ENCODE results near the gene LCE7A.

The LCE7A gene

DNA sequence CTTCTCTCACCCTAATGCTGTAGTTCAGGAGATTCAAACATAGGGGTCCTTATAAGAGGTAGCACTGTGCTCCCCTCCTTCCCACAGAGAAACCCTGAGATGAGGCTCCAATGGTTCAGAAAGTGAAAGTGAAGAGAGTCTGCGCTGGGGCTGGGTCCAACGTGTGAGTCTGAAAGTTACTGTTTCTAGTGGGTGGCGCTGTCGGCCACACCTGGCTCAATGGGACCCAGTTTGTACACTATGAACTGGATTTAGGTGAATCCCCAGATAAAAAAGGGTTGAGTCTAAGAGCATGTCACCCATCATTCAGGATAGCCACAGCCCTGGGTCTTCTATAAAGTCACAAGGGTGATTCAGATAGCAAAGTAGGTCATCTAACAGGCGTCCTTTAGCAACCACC lies 21.1 kb downstream of the LCE7A start:
- no peak for DNase-seq

DNA sequence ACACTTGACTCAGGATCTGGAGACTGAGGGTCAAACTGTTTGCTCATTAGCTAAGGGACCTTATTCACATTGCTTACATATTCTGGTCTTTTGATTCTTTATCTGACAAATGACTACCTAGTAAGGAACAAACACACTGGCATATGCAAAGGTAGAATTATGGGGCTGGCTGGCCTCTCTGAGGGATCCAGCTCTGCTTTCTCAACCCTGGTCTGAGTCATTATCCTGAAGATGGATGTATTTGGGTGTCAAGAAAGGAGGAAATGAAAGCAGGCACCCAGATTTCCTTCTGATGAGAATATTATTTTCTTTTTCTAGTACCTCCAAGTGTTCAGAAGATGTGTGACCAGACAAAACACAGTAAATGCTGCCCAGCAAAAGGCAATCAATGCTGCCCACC lies 24.3 kb downstream of the LCE7A start:
- DNase-seq = no peak

DNA sequence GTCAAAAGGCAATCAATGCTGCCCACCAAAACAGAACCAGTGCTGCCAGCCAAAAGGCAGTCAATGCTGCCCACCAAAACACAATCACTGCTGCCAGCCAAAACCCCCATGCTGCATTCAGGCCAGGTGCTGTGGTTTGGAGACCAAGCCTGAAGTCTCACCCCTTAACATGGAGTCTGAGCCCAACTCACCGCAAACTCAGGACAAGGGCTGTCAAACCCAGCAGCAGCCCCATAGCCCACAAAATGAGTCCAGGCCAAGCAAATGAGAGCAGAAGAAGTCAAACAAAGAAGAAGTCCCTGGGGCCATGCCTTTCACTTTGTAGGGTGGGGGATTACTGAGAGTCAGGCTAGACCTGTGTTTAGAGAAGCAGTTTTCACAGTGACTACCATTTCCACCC lies 24.7 kb downstream of the LCE7A start:
- DNase-seq = no peak

DNA sequence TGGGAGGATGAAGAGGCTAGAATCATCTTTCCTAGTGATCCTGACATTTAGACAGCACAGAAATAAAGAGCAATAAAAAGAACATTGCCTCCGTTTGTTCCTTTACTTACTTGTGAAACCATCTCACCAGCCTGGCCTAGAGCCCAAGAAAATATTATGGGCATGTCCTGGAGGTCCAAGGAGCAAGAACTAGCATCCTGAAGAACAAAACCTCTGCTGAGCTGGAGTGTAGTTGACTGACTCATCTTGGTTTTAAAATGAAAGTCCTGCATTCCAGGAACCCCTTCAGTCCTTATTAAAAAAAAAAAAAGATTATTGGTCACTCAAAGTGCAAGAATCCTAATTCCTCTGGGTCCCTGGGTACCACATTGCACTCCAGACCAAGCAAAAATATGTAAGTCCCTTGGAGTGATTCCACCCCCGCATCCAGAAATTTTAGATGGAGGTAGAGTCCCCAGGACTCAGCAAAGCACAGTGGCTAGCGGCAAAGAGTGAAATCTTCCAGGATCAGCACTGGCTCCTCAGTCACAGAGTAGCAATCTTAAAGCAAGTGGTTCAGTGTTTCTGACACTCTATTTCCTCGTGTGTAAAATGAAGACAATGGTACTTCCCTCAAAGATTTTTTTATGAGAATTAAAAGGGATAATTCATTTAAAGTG lies 25.3 kb downstream of the LCE7A start:
- no peak for DNase-seq

DNA sequence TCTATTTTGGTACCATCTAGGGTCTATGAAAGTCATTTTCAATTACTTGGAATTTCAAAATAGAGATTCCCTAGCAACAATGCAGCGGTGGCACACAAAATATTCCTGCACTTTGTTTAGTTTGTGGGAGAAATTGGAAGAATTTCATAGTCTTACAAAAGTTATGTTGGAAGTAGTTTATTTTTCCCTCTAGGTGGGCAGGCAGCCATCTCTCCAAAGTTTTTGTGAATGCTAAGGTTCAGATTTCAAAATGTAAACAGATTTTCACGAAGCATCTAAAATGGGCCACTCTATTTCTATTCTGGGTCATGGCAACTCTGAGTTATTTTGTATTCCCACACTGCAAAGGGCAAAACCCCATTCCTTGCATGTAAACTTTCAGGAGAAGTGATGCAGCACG lies 26.3 kb downstream of the LCE7A start:
- no peak for DNase-seq

DNA sequence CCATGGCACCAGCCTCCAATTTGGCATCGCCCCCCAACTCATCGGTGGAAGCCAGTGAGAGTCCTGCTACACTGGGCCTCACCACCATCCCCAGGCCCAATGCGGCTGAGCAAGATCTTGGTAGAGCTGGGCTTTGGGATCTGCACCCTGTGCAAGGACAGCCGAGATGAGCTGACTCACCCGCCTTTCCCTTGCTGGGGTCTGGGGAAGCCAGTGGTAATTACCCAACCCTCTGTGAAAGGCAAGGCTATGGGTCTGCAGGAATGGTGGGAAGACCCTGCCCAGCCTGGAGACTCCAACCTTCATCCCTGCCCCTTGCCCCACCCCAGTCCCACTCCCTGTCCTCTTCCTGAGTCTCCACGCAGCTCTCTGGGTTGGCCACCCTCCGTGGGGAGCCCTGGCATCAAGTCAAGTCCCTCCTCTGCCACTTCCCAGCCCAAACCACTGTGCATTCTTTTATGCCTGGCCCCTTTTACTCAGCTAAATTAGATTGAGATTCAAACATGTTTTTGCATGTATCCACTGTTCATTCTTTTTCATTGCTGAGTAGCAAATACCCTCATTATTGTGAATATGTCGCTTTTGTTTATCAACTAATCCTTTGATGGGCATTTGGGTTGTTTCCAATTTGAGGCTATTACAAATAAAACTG lies 27.1 kb downstream of the LCE7A start:
- DNase-seq = no peak

DNA sequence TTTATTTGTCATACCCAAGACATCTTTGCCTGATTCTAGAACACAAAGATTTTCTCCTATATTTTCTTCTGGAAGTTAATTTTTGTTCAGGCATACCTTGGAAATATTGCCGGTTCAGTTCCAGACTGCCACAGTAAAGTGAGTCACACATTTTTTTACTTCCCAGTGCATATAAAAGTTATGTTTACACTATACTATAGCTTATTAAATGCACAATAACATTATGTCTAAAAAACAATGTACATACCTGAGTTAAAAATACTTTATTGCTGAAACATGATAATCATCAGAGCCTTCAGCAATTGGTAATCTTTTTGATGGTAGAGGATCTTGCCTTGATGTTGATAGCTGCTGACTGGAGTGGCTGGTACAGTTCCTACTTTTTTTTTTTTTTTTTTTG lies 28.3 kb downstream of the LCE7A start:
- no peak for DNase-seq

DNA sequence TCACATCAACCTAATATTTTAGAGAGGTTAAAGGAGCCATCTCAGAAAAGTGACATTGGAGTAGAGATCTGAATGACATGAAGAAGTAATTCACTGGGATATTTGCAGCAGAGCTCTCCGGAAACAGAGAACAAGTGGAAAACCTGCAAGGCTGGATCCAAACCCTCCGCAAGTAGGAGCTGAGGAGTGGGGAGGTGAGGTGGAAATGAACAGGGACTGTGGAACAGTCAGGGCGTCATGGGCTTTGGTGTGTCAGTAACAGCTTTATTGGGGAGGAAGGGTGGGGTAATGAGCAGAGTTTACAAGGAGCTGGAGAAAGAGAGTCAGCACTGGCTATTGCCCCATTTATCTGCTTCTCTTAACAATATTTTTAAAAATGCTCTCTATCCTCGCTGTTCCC lies 39.2 kb downstream of the LCE7A start:
- DNase-seq = no peak

DNA sequence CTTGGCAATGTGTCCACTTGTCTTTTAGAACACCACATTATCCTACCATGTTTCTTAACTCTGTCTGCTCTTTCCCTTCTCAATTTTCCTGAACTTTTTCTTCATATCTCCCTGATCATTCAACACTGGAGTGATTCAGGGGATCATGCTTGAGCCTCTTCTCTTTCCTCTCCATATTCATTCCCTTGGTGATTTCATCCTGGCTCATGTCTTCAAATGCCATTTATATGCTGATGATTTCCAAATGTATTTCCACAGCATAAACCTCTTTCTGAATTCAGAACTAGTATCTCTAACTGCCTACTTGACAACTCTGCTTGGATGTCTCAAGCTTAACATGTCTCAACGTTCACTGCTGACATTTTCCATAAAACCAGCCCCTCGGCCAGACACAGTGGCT lies 40.1 kb downstream of the LCE7A start:
- DNase-seq = no peak

DNA sequence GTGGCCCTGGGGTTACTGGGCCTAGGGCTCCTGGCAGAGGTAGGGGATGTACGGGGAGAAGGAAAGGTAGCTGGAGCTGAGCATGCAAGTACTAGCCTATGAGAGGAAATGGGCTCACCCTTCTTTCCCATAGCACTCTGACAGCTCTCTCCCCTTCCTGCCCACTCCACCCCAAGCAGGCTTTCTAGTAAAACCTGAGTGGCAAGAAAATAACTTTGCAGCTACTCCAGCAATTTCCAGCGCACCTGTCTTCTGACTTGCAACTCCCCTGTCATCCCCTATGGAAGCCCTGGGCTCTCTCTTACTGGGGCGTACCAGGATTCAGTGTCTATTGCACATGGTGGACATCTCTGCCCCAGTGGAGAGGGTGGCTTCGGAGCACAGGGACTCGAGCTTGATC lies 41.8 kb downstream of the LCE7A start:
- DNase-seq = no peak

DNA sequence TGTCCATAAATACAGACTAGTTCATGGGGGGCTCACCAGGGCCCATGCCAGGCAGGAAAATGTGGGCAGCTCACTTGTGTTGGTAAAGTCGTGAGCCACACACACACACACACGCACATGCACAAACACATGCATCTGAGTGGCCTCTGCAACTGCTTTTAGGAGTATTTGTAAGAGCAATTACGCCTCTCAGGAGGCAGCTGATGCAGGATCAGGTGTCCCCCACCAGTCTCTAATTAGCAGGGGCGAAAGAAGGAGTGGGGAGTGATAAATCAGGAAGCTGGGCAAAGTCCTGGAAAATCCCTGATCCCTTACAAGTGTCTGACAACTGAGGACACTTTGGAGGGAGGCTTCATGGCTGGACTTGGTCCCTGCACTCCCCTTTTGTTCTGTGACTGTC lies 42.8 kb downstream of the LCE7A start:
- DNase-seq = no peak

DNA sequence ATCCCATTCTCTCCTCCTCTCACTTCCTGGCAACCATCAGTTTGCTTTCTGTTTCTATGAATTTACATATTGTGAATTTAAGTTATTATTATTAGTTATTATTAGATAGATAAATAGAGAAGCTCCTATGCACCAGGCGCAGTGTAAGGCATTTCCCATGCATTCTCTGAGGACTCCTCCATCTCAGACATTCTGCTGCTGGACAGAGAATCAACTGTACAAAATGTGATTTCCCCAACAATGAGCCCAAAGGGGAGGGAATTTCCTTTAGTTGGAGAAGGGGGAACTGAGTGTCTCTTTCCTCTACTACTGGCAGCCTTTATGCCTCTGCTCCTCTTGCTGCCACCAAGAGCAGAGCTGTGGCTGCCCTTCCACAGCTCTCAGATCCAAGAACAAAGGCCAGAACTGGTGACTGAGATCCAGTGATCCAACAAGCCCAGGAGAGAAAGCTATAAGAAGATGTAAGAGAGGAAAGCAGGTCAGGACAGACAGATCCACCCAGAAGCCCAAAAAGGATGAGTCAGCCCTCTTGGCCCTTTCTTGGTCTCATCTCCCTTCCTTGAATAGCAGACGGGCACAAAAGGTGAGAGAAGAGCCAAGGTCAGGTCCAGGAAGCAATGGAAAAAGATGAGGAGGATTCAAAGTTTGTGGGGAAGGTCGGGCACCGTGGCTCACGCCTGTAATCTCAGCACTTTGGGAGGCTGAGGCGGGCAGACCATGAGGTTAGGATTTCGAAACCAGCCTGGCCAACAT lies 45.1 kb downstream of the LCE7A start:
- DNase-seq = no peak

DNA sequence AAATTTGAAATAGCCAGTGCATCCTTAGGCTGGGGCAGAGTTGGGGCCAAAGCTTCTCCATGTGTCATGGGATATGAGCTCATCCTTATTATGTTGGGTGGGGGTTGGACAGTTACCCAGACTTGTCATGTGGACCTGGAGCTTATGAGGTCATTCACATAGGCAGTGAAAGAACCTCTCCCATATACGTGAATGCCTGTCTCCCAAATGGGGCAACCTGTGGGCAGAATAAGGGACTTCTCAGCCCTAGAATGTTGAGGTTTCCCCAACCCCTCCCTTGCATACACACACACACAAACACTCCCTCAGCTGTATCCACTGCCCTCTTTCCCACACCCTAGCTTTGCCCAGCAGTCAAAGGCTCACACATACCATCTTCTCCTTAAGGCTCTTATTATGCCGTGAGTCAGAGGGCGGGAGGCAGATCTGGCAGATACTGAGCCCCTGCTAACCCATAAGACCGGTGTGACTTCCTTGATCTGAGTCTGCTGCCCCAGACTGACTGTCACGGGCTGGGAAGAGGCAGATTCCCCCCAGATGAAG lies 46.3 kb downstream of the LCE7A start:
- no peak for DNase-seq

DNA sequence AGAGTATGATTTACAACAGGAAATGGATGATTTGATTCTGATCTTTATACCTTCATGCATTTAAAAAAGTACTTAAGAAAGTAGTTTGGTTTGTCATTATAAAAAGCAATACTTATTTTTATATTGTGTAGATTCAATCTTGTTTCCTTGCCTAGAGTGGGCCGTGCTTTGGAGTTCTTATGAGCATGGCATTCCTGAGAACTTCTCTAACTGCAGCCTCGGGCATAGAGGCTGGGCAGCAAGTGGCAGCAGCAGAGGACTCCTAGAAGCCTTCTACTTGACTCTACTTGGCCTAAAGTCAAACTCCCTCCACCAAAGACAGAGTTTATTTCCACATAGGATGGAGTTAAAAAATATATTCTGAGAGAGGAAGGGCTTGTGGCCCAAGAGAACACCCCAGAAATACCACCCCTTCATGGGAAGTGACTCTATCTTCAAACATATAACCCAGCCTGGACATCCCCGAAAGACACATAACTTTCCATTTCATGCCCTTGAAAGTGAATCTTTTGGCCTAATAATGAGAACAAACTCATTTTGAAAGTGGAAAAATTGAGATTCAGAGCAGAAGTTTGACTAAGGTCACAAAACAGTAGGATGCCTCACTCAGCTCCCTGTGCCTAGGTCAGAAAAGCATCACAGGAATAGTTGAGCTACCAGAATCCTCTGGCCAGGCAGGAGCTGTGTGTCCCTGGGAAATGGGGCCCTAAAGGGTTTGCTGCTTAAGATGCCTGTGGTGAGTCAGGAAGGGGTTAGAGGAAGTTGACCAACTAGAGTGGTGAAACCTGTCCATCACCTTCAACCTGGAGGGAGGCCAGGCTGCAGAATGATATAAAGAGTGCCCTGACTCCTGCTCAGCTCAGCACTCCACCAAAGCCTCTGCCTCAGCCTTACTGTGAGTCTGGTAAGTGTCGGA lies 48.1 kb downstream of the LCE7A start, which contains the start of gene IVL:
Gene IVL (plus strand): TSS at position 861 of the 916 bp plus-strand sequence. CDS start 1,252 bp downstream, outside the sequence.
- no peak for DNase-seq

DNA sequence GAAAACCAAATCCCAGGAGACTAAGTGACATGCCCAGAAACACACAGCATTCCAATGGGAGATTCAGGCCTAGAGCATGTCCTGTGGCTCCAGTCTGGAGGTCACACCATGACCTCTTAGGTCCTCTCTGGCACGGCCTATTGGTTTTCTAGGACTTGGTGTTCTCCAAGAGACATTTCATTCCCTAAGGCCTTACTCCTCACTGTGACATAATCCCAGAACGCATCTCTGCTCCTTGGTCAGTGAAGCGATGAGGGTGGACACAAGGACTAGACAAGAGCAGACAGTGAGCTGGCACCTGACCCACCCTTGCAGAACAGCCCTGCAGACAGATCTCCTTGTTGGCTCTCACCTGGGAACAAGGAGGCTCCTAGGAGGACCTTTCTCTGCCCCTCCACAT lies 49.4 kb downstream of the LCE7A start:
- no peak for DNase-seq
